Stimulated activated naive CD8-positive, alpha-beta T cell treated with anti-CD3 and anti-CD28 coated beads, Interleukin-15, Interleukin-2, amounts not matched to agents 100 U/mL and 50 U/mL, for 24 hours (primary cell): ENCODE data around the gene FBXO7.

ENCODE experiments used
- ATAC-seq: fragments of 150-1000 bp; cut with Tn5 transposase; one replicate; pipeline ENCODE4 v1.10.0; 2021
- DNase-seq: peaks from one replicate; pipeline ENCODE4 v3.0.0; 2021

The FBXO7 gene

DNA sequence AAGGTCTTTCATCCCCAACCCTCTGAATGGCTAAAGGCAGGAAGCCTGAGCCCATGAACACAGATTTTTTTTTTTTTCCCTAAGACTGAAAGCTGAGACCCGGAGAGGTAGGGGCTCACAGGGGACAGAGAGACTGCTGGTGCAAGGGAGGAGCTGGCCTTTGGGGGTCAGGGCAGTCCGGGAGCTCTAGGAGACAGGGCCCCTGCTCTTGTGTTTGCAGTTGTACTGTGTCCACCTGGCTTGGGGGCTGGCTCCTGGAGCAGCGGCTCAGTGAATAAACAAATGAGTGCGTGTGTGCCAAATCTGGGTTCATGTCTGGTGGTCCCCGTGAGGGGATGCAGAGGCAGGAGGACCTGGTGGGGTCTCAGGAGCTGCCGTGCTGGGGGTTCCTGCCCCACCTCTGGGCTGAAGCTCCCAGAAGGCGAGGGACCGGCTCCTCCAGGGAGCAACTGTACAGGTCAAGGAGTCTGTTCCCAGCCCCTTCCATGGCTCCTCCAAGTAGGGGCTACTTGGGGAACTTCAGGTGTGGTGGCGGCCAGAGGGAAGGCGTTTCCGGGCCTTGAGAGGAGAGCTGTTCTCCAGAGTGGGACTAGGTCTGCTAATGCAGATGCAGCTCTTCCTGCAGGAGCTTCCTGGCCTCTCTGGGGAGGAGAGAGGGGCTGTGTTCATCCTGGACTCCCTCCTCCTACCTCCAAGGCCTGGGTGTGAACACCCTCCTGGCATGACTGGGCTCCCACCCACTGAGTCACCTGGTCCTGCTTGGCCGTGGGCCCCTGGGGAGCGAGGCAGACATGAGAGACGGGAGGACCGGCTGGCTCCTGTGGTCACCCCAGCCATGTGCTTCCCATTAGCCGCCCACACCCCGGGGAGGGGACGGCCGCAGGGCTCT lies 57.6 kb downstream of the FBXO7 start:
- DNase-seq (no peak), ATAC-seq (no peak)

DNA sequence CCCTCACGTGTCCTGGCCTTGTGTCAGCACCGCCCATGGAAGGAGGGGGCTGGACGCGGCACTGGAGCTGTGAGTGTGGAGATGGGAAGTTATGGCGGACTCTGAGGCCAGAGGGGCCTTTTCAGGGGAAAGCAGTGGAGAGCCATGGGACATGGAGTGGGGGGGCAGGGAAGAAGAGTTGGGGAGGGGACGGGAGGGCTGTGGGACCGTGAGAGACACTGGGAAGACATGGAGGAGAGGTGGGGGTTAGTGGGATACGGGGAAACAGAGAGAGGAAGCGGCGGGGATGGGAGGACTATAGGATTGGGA lies 58.2 kb downstream of the FBXO7 start:
- ATAC-seq: no peak
- DNase-seq: no peak

DNA sequence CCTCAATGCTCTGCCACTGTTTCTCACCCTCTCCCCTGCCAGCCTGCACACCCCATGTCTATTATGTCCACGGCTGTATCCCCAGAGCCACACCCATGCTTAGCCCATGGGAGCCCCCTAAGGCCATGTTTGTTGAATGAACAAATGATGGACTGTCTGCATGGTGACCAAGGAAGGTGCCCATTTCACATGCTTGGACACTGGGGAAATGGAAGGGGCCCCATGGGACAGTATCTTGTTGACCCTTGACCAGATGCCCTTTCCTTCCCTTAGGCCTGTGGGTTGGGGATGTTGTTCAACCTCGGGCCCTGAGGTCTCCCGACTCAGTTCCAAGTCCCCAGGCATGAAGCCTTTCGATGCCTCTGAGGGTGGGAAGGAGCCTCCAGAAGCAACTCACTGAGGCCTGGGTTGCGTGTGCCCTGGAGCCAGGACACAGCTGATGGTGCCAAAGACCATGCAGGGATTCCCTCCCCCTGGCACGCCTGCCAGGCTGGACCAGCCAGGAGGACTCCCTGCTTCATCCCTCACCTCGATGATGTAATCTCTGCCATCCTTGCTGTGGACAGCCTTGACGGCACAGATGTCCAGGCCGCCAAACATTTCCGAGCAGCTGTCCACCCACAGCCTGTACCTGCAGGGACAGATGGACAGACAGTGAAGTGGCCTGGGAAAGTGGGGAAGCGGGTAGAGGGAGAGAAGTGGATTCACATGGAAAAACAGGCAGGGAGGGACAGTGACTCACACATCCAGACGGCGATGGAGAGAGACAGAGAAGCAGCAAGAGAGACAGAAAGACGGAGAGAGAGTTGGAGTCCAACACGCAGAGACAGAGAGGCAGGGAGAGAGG lies 58.9 kb downstream of the FBXO7 start:
- no peak for DNase-seq
- ATAC-seq: no peak

DNA sequence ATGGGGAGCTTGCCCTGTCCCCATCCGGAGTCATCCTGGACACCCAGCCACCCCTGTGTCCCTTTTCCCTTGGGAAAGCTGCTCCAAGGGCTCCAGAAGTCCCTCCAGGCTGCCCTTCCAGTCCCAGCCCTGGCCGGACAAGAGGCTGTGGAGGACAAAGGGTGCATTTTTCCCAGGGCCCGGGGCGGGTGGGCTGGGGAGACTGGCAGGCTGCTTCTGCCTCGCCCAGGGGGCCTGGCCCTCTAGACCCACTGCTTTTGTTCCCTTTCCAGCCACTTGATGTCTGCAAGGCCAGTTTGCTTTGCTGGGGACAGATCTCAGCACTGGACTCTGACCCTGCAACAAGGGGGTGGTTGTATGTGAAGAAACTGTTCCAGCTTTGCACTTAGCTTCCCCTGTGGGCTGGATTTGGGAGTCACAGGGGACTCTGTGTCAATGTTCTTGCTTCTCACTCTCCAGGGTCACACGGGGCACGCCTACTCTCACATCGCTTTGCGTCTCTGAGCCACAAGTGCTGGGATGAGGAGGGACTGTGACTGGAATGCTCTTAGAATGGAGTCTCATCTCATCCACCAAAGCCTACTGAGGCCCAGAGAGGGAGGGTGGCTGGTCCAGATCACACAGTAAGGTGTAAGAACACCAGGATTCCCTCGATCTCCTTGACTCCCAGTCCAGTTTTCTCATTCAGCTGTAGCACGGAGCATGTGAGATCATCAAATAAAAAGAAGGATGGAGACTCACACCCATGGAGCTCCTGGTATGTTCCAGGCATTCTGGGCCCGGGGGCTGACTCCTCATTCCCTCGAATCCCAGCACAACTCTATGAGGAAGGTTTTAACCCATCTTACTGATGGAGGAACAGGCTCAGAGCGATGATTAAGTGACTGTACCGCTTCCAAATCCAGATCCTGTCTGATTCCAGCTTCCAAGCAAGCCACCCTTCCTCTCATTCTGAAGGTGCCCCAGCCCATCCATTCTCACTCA lies 59.9 kb downstream of the FBXO7 start:
- no peak for ATAC-seq

DNA sequence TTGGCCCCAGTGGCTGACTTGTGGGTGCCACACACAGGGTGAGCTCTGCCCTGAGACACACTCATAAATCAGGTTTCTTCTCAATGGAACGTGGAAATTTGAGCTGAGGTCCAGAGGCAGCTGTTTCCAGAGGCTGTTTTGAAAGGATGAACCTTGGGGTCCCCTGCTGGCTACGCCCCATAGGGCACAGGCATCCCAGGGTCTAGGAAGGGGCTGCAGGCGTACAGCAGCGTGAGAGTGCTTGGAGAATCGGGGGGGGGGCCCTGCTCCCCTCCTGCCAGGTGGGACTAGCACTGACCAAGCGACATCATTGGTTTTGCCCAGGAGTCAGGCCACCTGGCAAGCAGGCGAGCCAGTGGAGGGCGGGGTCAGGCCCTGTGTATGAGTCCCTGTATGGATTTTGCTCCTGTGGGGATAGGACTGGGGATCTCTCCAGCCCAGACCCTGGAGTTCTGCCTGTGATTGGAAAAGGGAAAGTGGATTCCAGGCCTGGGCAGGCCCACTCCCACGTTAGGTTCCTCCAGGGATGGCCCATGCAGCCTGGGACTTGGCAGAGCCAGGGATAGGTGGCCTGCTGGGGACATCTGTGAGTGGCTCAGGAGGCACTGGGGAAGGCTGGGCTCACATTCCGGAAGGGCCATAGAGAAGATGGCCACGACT lies 61.0 kb downstream of the FBXO7 start:
- no peak for ATAC-seq
- DNase-seq: no peak

More for the DNA sequence above, 59.9 kb downstream of the FBXO7 start:
- no peak for DNase-seq

DNA sequence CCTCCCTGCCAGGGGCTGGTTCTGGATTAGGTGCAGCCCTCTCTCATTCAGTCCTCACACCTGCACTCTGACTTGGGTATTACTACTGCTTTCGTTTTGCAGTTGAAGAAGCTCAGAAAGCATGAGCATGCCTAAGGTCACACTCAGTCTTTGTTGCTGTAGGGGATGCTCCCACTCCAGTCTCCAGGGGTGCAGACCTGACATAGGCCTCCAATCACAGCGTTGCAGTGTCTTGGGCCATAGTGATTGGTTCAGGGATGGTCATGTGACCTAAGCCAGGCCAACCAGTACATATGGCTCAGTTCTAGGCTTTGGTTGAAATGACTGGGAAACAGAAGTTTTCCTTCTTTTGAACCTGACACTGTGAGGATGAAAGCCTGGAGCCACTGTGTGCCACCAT lies 61.7 kb downstream of the FBXO7 start:
- no peak for ATAC-seq
- DNase-seq: no peak

DNA sequence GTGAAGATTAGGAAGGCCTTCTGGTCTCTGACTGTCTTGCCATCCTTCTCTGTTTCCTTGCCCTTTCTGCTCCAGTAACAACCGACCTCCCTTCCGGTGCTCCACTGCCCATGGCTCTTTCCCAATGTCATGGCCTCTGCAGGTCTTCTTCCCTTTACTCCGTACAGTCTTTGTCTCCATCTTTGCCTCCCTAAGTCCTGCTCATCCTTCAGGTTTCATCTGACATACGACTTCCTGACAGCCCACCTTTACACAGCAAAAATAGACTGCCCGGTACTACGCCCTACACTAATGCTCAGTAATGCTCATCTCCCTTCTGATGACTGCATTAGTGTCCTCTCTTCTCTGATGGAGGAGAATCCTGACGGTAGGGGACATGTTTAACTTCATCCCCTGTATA lies 63.9 kb downstream of the FBXO7 start:
- DNase-seq (no peak), ATAC-seq (no peak)

DNA sequence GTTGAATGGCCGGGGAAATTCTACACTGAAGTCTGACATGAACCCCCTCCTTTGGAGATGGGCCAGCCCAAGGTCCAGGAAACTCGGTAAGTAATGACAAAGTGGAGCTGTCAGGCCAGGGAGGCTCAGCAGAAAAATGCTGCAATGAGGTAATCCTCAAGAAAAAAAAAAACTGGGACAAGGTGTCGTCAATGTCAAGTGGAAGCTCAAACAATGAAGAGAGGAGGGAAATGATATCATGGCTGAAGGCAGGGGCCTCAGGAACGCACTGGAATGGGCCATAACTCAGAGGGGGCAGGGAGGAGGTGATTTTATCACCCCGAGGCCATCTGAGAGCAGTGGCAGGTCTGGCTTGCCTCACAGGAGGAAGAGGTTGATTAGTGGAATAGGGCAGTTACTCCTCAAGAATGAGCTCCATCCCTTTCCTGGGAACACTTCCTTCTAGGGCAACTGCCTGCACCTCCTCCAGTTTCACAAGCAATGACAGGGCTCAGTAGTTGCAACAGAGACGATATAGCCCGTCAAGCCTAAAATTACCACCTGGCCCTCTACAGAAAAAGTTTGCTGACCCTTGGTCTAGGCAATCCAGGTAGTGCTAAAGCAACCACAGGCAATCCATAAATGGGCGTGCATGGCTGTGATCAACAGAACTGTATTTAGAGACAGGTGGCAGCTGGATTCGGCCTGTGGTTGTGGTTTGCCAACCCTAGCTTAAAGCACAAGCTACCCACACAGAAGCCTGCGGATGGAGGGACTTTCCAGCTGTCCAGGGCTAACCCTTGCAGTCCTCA lies 65.2 kb downstream of the FBXO7 start:
- no peak for ATAC-seq
- DNase-seq: no peak

DNA sequence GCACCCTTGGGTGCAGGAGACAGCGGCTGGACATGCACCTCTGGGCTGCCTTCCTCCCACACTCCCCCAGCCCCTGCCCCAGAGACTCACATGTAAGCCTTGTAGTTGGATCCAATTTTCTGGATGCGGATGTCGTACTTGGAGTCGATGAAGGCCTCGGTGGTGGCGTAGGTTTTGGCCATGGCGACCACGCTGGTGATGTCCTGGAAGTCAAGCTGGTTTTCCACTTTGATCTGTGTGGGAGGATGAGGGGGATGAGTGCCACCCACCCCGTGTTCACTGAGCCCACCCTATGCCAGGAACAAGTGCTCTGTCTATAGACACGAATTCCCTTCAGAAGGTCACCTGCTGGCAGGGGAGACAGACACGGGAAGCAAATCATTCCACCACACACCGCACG lies 66.9 kb downstream of the FBXO7 start:
- ATAC-seq (no peak), DNase-seq (no peak)

DNA sequence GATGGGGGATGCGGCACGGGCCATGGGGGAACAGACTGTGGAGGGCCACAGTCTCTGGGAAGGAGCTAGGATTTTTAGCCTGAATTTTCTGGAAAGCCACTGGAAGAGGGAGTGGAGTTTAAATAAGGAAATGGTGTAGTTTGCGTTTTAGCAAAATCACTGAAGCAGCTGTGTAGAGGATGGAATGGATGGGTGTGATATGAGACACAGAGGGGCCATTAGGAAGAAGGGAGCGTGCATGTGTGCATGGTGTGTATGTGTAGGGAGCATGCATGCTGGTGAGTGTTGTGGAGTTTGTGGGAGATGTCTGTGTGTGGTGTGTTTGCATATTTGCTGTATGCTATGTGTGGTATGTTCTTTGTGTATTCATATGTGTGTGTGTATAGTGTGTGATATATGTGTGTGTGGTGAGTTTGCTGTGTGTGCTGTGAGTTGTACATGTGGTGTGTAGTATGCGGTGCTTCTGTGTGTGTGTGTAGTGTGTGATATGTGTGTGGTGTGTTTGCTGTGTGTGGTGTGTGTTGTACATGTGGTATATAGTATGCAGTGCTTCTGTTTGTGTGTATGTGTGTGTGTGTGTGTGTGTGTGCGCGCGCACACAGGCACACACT lies 67.6 kb downstream of the FBXO7 start:
- ATAC-seq (no peak), DNase-seq (no peak)

DNA sequence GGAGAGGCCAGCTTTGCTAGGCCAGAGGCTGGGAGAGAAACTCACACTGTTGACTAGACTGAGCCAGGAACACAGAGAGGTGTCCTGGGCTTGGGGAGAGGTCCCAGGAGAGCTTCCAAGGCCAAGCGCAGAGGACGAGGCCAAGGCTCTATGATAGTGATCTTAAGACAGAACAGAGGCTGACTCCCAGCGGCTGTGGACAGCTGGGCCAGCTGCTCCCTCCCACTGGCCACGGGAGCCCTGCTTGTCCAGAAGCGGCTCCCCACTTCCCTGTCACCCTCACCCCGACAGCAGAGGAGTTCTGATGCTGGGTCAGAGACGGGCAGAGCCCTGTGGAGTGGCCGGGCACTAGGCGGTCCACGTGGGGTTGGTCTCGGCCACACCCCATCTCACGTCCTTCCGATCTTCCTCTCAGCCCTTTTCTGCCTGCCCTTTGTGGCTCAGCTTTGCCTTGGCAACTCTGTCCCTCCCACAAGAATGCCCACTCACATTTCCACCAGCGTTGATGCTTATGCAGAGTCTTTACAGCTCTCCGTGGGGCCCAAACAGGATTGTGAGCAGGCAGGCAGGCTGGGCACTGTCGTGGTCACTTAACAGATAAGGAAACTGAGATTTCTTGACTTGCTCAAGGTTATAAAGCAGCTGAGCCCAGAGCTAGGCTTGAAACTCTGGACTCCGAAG lies 68.2 kb downstream of the FBXO7 start:
- ATAC-seq (no peak), DNase-seq (no peak)

DNA sequence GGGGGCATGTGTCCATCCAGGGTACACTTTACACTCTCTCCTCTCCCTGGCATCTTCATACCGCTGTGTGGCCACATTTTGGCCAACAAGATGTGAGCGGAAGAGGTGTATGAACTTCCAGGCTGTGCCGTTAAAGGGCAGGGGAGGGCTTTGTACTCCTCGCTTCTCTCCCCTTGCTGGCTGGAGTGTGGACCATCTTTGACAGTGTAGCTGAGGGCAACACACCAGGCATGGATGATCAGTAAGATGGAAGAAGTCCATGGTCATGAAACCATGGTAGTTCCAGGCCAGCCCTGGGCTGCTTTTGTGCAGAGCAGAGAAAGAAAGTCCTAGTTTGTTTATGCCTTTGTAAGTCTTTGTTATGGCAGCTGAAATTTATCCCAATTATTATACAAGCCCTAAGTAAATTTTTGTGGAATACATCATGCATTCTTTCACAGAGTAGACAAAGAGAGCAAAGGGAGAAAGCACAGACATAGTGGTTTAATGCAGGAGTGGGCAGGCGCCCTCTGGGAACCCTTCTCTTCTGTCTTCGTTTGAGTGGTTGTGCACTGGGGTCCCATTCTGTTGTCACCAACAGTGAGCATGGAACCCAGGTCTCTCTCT lies 70.4 kb downstream of the FBXO7 start:
- DNase-seq (no peak), ATAC-seq (no peak)

DNA sequence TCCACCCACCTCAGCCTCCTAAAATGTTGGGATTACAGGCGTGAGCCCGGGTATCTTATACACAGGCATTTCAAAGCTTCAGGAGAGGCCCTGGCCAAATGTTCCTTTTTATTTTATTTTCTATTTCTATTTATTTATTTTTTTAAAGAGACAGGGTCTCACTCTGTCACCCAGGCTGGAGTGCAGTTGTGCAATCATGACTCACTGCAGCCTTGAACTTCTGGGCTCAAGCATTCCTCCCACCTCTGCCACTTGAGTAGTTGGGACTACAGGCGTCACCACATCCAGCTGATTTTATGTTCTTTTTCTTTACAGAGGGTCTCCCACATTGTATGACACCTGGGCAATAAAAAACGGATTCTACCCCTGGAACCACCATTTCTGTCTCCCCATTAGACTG lies 71.2 kb downstream of the FBXO7 start:
- DNase-seq: no peak
- ATAC-seq: no peak

DNA sequence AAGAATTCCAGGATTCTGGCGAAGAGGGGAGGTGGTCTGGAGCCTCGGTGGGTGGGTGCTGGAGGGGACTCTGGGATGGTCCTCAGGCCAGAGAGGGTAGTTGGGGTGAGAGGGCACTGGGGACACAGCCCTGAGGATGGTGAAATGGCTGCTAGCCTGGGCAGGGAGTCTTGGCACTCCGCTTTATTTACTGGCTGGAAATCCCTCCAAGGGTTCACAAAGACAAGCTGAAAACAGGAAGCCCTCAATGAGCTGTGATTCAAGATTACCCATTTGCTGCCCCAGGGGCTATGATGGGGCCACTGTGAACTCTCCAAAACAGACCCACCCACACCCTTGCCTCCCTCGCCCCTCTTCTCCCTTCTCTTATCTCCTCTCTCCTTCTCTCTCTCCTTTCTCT lies 71.9 kb downstream of the FBXO7 start:
- no peak for ATAC-seq
- DNase-seq: no peak

DNA sequence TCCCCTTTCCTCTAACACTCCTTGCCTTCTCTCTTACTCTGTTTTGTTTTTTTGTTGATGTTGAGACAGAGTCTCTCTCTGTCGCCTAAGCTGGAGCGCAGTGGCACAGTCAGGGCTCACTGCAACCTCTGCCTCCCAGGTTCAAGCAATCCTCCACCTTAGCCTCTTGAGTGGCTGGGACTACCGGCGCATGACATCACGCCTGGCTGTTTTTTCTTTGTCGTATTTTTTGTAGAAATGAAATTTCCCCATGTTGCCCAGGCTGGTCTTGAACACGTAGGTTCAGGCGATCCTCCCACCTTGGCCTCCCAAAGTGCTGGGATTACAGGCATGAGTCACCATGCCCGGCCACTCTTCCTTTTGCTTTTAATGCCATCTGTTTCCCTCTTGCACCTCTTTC lies 72.3 kb downstream of the FBXO7 start:
- no peak for DNase-seq
- ATAC-seq: no peak

DNA sequence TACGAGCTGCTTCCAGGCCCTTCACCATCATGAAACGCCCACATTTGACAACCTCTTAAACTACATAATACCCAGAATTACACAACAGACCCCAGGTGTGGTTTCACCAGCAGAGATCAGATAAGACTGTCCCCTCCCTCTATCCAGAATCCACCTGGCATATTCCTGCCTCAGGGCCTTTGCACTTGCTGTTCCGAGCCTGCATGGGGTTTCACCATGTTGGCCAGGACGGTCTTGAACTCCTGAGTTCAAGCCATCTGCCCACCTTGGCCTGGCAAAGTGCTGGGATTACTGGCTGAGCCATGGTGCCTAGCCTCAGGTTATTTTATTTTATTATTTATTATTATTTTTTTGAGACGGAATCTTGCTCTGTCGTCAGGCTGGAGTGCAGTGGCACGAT lies 73.4 kb downstream of the FBXO7 start:
- DNase-seq: no peak

More for the DNA sequence above, 73.4 kb downstream of the FBXO7 start:
- no peak for ATAC-seq
